BLaER1 (cell line): ENCODE measurements around the gene PCAT6.

Experiments
- H3K27ac ChIP-seq: shearing (Covaris generic); formaldehyde crosslinking; 2 replicates; pipeline ENCODE4 v1.8.1; 2022
- H3K27me3 ChIP-seq: shearing (Covaris generic); formaldehyde crosslinking; 2 replicates; pipeline ENCODE4 v1.8.1; 2022
- H3K36me3 ChIP-seq: shearing (Covaris generic); formaldehyde crosslinking; 2 replicates; pipeline ENCODE4 v1.8.1; 2022
- H3K4me1 ChIP-seq: shearing (Covaris generic); formaldehyde crosslinking; 2 replicates; pipeline ENCODE4 v1.8.1; 2022
- H3K4me2 ChIP-seq: shearing (Covaris generic); formaldehyde crosslinking; 2 replicates; pipeline ENCODE4 v1.8.1; 2022
- H3K4me3 ChIP-seq: shearing (Covaris generic); formaldehyde crosslinking; 2 replicates; pipeline ENCODE4 v1.8.1; 2022
- H3K9ac ChIP-seq: shearing (Covaris generic); formaldehyde crosslinking; 2 replicates; pipeline ENCODE4 v1.8.1; 2022
- H3K9me3 ChIP-seq: shearing (Covaris generic); formaldehyde crosslinking; 2 replicates; pipeline ENCODE4 v1.8.1; 2022
- H4K20me1 ChIP-seq: shearing (Covaris generic); formaldehyde crosslinking; 2 replicates; pipeline ENCODE4 v1.8.1; 2022
- Cebpa-rat ChIP-seq: shearing (Covaris generic); IDR thresholded peaks from 2 replicates; pipeline ENCODE4 v1.8.1; 2022

The PCAT6 gene

GRCh38 chr1:202796670-202797069 is 14.1 kb upstream of the PCAT6 start:
- TF ChIP-seq Cebpa-rat, result no peak
- peaks cover 64% of the 10 kb centered on the region for H3K36me3 ChIP-seq
- H3K4me3 ChIP-seq, result no peak overlapping the region
- no peaks in the 10 kb centered on the region for H3K27me3 ChIP-seq
- peaks cover 100% of the 10 kb centered on the region for H4K20me1 ChIP-seq
- peaks cover 74% of the 10 kb centered on the region for H3K4me1 ChIP-seq
- H3K4me2 ChIP-seq, result peak overlapping the region; percentile 72
- H3K9ac ChIP-seq, result peak overlapping the region; percentile 34; the same call in 1 of the 2 replicates
- no peaks in the 10 kb centered on the region for H3K9me3 ChIP-seq
- H3K27ac ChIP-seq, result peak overlapping the region; percentile 3; the same call in 1 of the 2 replicates

- TF ChIP-seq Cebpa-rat, result no peak
- H3K9me3 ChIP-seq, result no peaks in the 10 kb centered on the region
- no peak overlapping the region for H3K27ac ChIP-seq
- no peak overlapping the region for H3K4me3 ChIP-seq
- H4K20me1 ChIP-seq, result peaks cover 100% of the 10 kb centered on the region
- no peak overlapping the region for H3K9ac ChIP-seq
- H3K4me2 ChIP-seq, result peak overlapping the region; percentile 72
- H3K36me3 ChIP-seq, result peaks cover 63% of the 10 kb centered on the region
- no peaks in the 10 kb centered on the region for H3K27me3 ChIP-seq
- peaks cover 90% of the 10 kb centered on the region for H3K4me1 ChIP-seq
These were observed 12.5 kb upstream of the PCAT6 start for GRCh38 chr1:202798260-202798659.

- TF ChIP-seq Cebpa-rat, result no peak
These were observed 11.9 kb upstream of the PCAT6 start for GRCh38 chr1:202798792-202799331.

GRCh38 chr1:202800742-202801141 is 10.0 kb upstream of the PCAT6 start:
- TF ChIP-seq Cebpa-rat, result no peak
- Histone ChIP-seq H3K27me3 (no peaks in the 10 kb centered on the region), H3K4me2 (0 out of 2 replicates have a peak overlapping the region, but pooled peaks have one; percentile 9), H3K9me3 (no peaks in the 10 kb centered on the region), H3K9ac (no peak overlapping the region), H4K20me1 (peaks cover 100% of the 10 kb centered on the region), H3K4me3 (no peak overlapping the region), H3K27ac (no peak overlapping the region), H3K4me1 (peaks cover 96% of the 10 kb centered on the region), H3K36me3 (peaks cover 59% of the 10 kb centered on the region)

More at GRCh38 chr1:202798792-202799331, 11.9 kb upstream of the PCAT6 start:
- H3K36me3 ChIP-seq, result peaks cover 65% of the 10 kb centered on the region
- no peaks in the 10 kb centered on the region for H3K9me3 ChIP-seq
- peaks cover 100% of the 10 kb centered on the region for H4K20me1 ChIP-seq
- peak overlapping the region; percentile 72 for H3K4me2 ChIP-seq
- no peak overlapping the region for H3K4me3 ChIP-seq
- H3K27me3 ChIP-seq, result no peaks in the 10 kb centered on the region
- H3K4me1 ChIP-seq, result peaks cover 96% of the 10 kb centered on the region
- no peak overlapping the region for H3K9ac ChIP-seq
- H3K27ac ChIP-seq, result no peak overlapping the region

- no peak overlapping the region for H3K27ac ChIP-seq
- H4K20me1 ChIP-seq, result peaks cover 99% of the 10 kb centered on the region
- H3K36me3 ChIP-seq, result peaks cover 55% of the 10 kb centered on the region
- no peak overlapping the region for H3K4me3 ChIP-seq
- no peaks in the 10 kb centered on the region for H3K27me3 ChIP-seq
- H3K4me2 ChIP-seq, result no peak overlapping the region
- no peaks in the 10 kb centered on the region for H3K9me3 ChIP-seq
- peaks cover 96% of the 10 kb centered on the region for H3K4me1 ChIP-seq
- no peak for TF ChIP-seq Cebpa-rat
- no peak overlapping the region for H3K9ac ChIP-seq
These were observed 9.6 kb upstream of the PCAT6 start for GRCh38 chr1:202801175-202801574.

GRCh38 chr1:202802034-202802433 is 8.7 kb upstream of the PCAT6 start:
- H4K20me1 ChIP-seq, result peaks cover 96% of the 10 kb centered on the region
- H3K36me3 ChIP-seq, result peaks cover 46% of the 10 kb centered on the region
- peaks cover 88% of the 10 kb centered on the region for H3K4me1 ChIP-seq
- no peak overlapping the region for H3K9ac ChIP-seq
- no peak for TF ChIP-seq Cebpa-rat
- H3K27me3 ChIP-seq, result no peaks in the 10 kb centered on the region
- no peaks in the 10 kb centered on the region for H3K9me3 ChIP-seq
- H3K4me2 ChIP-seq, result peak overlapping the region; percentile 95; the same call in 1 of the 2 replicates
- H3K27ac ChIP-seq, result no peak overlapping the region
- H3K4me3 ChIP-seq, result no peak overlapping the region

GRCh38 chr1:202802998-202803932 is 7.5 kb upstream of the PCAT6 start:
- Histone ChIP-seq H4K20me1 (peaks cover 89% of the 10 kb centered on the region), H3K4me3 (no peak overlapping the region), H3K36me3 (peaks cover 44% of the 10 kb centered on the region), H3K27me3 (no peaks in the 10 kb centered on the region), H3K9me3 (no peaks in the 10 kb centered on the region), H3K4me1 (peaks cover 75% of the 10 kb centered on the region), H3K4me2 (peak overlapping the region; percentile 95), H3K9ac (no peak overlapping the region), H3K27ac (no peak overlapping the region)
- 0 out of 2 replicates have a peak, but pooled peaks have one; percentile 8 for TF ChIP-seq Cebpa-rat

GRCh38 chr1:202804126-202804525 is 6.6 kb upstream of the PCAT6 start:
- H3K4me1 ChIP-seq, result peaks cover 74% of the 10 kb centered on the region
- H3K9ac ChIP-seq, result no peak overlapping the region
- H3K9me3 ChIP-seq, result no peaks in the 10 kb centered on the region
- no peak for TF ChIP-seq Cebpa-rat
- H3K27ac ChIP-seq, result no peak overlapping the region
- peaks cover 36% of the 10 kb centered on the region for H3K36me3 ChIP-seq
- peak overlapping the region; percentile 95 for H3K4me2 ChIP-seq
- peaks cover 80% of the 10 kb centered on the region for H4K20me1 ChIP-seq
- H3K27me3 ChIP-seq, result no peaks in the 10 kb centered on the region
- H3K4me3 ChIP-seq, result no peak overlapping the region

GRCh38 chr1:202805886-202806844 is 4.6 kb upstream of the PCAT6 start:
- H4K20me1 ChIP-seq, result peaks cover 60% of the 10 kb centered on the region
- H3K4me3 ChIP-seq, result peak overlapping the region; percentile 98
- H3K9ac ChIP-seq, result peak overlapping the region; percentile 98
- TF ChIP-seq Cebpa-rat, result no peak
- H3K4me2 ChIP-seq, result peak overlapping the region; percentile 95
- peaks cover 65% of the 10 kb centered on the region for H3K4me1 ChIP-seq
- no peaks in the 10 kb centered on the region for H3K27me3 ChIP-seq
- no peaks in the 10 kb centered on the region for H3K9me3 ChIP-seq
- H3K36me3 ChIP-seq, result peaks cover 16% of the 10 kb centered on the region; the same call in 1 of the 2 replicates
- H3K27ac ChIP-seq, result peak overlapping the region; percentile 98
